ENCODE results near the gene GSC2.

The GSC2 gene

GRCh38 chr22:19132693-19133400 lies 17.2 kb downstream of the GSC2 start:
- Mint-ChIP-seq H3K27ac (no peak overlapping the region), H3K36me3 (ENCODE audit: low read depth) (peaks cover 34% of the 10 kb centered on the region), H3K27me3 (ENCODE audit: low read depth) (peaks cover 3% of the 10 kb centered on the region), H3K9me3 (no peaks in the 10 kb centered on the region), H3K4me1 (no peaks in the 10 kb centered on the region), H3K4me3 (no peak overlapping the region)
- no peak for TF ChIP-seq CTCF (IDR thresholded peaks at IDR 0.05; ENCODE audit: unreplicated experiment in 3 of 3)

- Mint-ChIP-seq H3K27me3 (ENCODE audit: low read depth) (peaks cover 3% of the 10 kb centered on the region), H3K4me1 (no peaks in the 10 kb centered on the region), H3K27ac (no peak overlapping the region), H3K9me3 (no peaks in the 10 kb centered on the region), H3K4me3 (no peak overlapping the region), H3K36me3 (ENCODE audit: low read depth) (peaks cover 32% of the 10 kb centered on the region)
- TF ChIP-seq CTCF (IDR thresholded peaks at IDR 0.05; ENCODE audit: unreplicated experiment in 3 of 3), result no peak
Measured at GRCh38 chr22:19132153-19132552, 17.9 kb downstream of the GSC2 start.

GRCh38 chr22:19131685-19132015 lies 18.4 kb downstream of the GSC2 start:
- H3K9me3 Mint-ChIP-seq, result no peaks in the 10 kb centered on the region
- H3K27ac Mint-ChIP-seq, result no peak overlapping the region
- H3K4me1 Mint-ChIP-seq, result no peaks in the 10 kb centered on the region
- H3K36me3 Mint-ChIP-seq (ENCODE audit: low read depth), result peaks cover 27% of the 10 kb centered on the region
- peaks cover 3% of the 10 kb centered on the region for H3K27me3 Mint-ChIP-seq (ENCODE audit: low read depth)
- H3K4me3 Mint-ChIP-seq, result no peak overlapping the region
- TF ChIP-seq CTCF (IDR thresholded peaks at IDR 0.05; ENCODE audit: unreplicated experiment in 3 of 3), result no peak

- peaks cover 3% of the 10 kb centered on the region for H3K27me3 Mint-ChIP-seq (ENCODE audit: low read depth)
- no peak within 1 kb of the TSS for H3K4me3 Mint-ChIP-seq
- no peak for TF ChIP-seq CTCF (IDR thresholded peaks at IDR 0.05; ENCODE audit: unreplicated experiment in 3 of 3)
- H3K4me1 Mint-ChIP-seq, result no peaks in the 10 kb centered on the region
- peaks cover 22% of the 10 kb centered on the region for H3K36me3 Mint-ChIP-seq (ENCODE audit: low read depth)
- H3K27ac Mint-ChIP-seq, result no peak within 1 kb of the TSS
- H3K9me3 Mint-ChIP-seq, result no peaks in the 10 kb centered on the region
Measured at GRCh38 chr22:19130959-19131684, 19.0 kb downstream of the GSC2 start, which contains the start of gene TSSK2. Gene TSSK2, plus strand, starts transcription at chr22:19131308. Its CDS starts 92 bp downstream, at chr22:19131400.

GRCh38 chr22:19129871-19130270 lies 20.2 kb downstream of the GSC2 start:
- peaks cover 3% of the 10 kb centered on the region for H3K27me3 Mint-ChIP-seq (ENCODE audit: low read depth)
- no peak overlapping the region for H3K27ac Mint-ChIP-seq
- H3K9me3 Mint-ChIP-seq, result no peaks in the 10 kb centered on the region
- peaks cover 15% of the 10 kb centered on the region for H3K36me3 Mint-ChIP-seq (ENCODE audit: low read depth)
- no peak for TF ChIP-seq CTCF (IDR thresholded peaks at IDR 0.05; ENCODE audit: unreplicated experiment in 3 of 3)
- H3K4me1 Mint-ChIP-seq, result no peaks in the 10 kb centered on the region
- H3K4me3 Mint-ChIP-seq, result no peak overlapping the region
